Measurements from ENCODE around the gene RNF7.
A peak's percentile ranks its signal among the peaks of the same experiment; 100 is the strongest.
"Not testable (repeated sequence)": the region's sequence is repeated elsewhere in the genome, so short reads cannot be mapped to it uniquely, and the experiment has no call there.

Gene RNF7

GRCh38 chr3:141738022-141738890 is at the start of gene RNF7:
TSS of gene RNF7 (plus strand) at chr3:141738298. CDS start at chr3:141738342, 44 bp downstream.
- peak; percentile 83 to 93 (median 92) for DNase-seq (ENCODE audit: low read depth in 4 of 4, low spot score in 1 of 4)

GRCh38 chr3:141690431-141691072 is 47.5 kb upstream of the RNF7 start:
- no peak for DNase-seq (ENCODE audit: low read depth in 4 of 4, low spot score in 1 of 4)

DNA sequence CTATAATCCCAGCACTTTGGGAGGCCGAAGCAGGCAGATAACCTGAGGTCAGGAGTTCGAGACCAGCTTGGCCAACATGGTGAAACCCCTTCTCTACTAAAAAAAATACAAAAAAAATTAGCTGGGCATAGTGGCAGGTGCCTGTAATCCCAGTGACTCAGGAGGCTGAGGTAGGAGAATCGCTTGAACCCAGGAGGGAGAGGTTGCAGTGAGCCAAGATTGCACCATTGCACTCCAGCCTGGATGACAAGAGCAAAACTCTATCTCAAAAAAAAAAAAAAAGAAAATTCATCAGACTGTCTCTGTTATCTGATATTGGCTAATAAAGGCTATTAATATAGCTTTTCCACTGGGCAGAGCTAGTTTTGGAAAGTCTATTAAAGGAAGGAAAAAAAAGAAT is 46.6 kb upstream of the RNF7 start:
- DNase-seq (ENCODE audit: low read depth in 4 of 4, low spot score in 1 of 4): not testable (repeated sequence)

- not testable (repeated sequence) for DNase-seq (ENCODE audit: low read depth in 4 of 4, low spot score in 1 of 4)
Measured at GRCh38 chr3:141692973-141693372, 45.1 kb upstream of the RNF7 start.

GRCh38 chr3:141699324-141699723 is 38.8 kb upstream of the RNF7 start:
- DNase-seq (ENCODE audit: low read depth in 4 of 4, low spot score in 1 of 4): no peak

DNA sequence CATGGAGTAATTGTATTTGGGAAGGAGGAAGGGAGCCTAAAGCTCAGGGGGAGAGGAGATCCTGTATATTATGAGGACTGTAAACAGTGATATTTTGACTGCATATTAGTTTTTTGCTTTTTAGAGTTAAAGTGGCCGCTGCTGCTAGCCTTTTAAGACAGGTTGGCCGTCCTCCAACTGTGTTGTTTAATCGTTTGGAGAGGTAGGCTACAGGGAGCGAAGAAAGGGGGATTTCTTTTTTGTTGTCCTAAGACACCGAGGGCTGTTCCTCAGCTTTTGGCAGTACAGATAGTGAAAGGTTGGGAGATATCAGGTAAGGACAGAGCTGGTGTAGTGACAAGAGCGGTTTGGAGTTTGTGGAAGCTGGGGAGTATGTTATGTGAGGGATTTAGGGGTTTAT is 38.2 kb upstream of the RNF7 start:
- no peak for DNase-seq (ENCODE audit: low read depth in 4 of 4, low spot score in 1 of 4)

DNA sequence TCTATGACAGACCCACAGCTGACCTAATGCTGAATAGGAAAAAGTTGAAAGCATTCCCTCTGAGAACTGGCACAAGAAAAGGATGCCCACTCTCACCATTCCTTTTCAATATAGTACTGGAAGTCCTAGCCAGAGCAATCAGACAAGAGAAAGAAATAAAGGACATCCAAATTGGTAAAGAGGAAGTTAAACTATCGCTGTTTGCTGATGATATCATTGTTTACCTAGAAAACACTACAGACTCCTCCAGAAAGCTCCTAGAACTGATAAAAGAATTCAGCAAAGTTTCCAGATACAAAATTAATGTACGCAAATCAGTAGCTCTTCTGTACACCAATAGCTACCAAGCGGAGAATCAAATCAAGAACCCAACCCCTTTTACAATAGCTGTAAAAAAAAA is 34.7 kb upstream of the RNF7 start:
- not testable (repeated sequence) for DNase-seq (ENCODE audit: low read depth in 4 of 4, low spot score in 1 of 4)

- DNase-seq (ENCODE audit: low read depth in 4 of 4, low spot score in 1 of 4): no peak
Measured at GRCh38 chr3:141707741-141708203, 30.3 kb upstream of the RNF7 start.

GRCh38 chr3:141708367-141708766 is 29.7 kb upstream of the RNF7 start:
- DNase-seq (ENCODE audit: low read depth in 4 of 4, low spot score in 1 of 4): no peak

- DNase-seq (ENCODE audit: low read depth in 4 of 4, low spot score in 1 of 4): no peak
Measured at GRCh38 chr3:141709126-141709770, 28.9 kb upstream of the RNF7 start.

DNA sequence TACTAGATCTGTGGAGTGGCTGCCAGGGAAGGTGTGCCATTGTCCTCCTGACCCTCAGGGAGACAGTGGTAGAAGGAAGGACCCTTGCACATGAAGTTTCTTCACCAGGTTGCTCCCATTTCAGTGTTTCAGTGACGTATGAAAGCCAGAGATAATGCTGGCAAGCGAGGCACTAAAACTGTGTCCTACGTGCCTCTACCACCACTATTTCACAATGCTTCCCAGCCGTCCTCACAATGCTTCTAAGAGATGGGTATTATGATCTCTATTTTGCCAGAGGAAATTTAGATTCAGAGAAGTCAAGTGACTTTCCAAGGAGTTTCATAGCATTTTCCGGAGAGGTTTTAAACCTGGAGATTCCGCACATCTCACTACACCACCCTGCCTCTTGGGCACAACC is 28.0 kb upstream of the RNF7 start:
- DNase-seq (ENCODE audit: low read depth in 4 of 4, low spot score in 1 of 4): no peak

DNA sequence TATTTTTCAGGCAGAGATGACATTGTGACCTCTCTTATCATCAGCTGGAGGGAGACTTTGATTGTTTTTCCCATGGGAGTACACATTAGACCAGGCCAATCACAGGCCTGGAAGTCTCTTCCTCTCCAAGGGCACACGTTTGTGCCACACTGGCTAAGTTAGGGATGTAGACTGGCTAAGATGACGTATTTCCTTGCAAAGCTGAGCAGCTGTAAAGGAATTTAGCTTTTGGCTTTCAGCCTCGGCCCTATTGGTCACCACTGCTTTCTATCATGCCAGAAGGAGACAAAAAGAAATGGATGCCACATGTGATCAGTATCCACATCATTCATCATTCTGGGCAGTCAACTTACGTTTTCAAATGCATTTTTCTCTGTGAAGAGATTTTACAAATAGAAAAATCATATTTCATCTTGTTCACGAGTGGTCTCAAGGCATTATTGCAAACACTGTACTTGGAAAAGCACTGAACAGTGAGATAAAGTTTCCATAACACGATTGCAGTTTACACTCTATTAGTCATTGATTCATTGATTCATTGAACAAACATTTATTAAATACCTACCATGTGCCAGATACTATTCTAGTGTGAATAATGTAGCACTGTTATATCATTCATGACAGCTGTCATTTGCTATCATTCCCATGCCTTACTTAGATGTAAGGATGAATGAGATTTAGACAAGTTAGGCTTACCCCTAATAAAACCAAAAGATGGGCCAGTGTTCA is 27.0 kb upstream of the RNF7 start:
- no peak for DNase-seq (ENCODE audit: low read depth in 4 of 4, low spot score in 1 of 4)

DNA sequence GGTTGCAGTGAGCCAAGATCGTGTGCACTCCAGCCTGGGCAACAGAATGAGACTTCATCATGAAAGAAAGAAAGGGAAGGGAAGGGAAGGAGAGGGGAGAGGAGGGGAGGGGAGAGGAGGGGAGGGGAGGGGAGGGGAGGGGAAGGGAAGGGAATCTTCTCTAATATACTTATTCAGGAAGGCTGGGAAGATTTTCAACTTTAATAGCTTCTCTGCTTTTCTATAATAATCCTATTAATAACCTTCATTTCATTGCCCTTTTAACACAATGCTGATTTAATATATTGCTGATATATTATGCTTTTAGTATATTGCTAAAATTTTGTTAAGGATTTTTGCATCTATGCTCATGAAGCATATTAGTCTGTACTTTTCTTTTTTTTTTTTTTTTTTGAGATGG is 23.4 kb upstream of the RNF7 start:
- DNase-seq (ENCODE audit: low read depth in 4 of 4, low spot score in 1 of 4): no peak

GRCh38 chr3:141722081-141722480 is 16.0 kb upstream of the RNF7 start:
- DNase-seq (ENCODE audit: low read depth in 4 of 4, low spot score in 1 of 4): no peak

GRCh38 chr3:141722648-141723047 is 15.4 kb upstream of the RNF7 start:
- DNase-seq (ENCODE audit: low read depth in 4 of 4, low spot score in 1 of 4): no peak

GRCh38 chr3:141723255-141723654 is 14.8 kb upstream of the RNF7 start:
- no peak for DNase-seq (ENCODE audit: low read depth in 4 of 4, low spot score in 1 of 4)

GRCh38 chr3:141724186-141724585 is 13.9 kb upstream of the RNF7 start:
- no peak for DNase-seq (ENCODE audit: low read depth in 4 of 4, low spot score in 1 of 4)

GRCh38 chr3:141725036-141725435 is 13.1 kb upstream of the RNF7 start:
- DNase-seq (ENCODE audit: low read depth in 4 of 4, low spot score in 1 of 4): no peak

DNA sequence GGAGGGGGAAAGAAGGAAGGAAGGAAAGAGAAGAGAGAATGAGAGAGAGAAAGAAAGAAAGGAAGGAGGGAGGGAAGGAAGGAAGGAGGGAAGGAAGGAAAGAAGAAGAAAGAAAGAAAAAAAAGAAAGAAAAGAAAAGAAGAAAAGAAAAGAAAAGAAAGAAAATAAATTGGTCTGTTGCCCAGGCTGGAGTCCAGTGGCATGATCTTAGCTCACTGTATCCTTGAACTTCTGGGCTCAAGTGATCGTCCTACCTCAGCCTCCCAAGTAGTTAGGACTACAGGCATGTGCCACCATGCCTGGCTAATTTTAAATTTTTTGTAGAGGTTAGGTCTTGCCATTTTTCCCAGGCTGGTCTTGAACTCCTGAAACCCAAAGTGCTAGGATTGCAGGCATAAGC is 11.6 kb upstream of the RNF7 start:
- no peak for DNase-seq (ENCODE audit: low read depth in 4 of 4, low spot score in 1 of 4)

- no peak for DNase-seq (ENCODE audit: low read depth in 4 of 4, low spot score in 1 of 4)
Measured at GRCh38 chr3:141728355-141728892, 9.7 kb upstream of the RNF7 start.

DNA sequence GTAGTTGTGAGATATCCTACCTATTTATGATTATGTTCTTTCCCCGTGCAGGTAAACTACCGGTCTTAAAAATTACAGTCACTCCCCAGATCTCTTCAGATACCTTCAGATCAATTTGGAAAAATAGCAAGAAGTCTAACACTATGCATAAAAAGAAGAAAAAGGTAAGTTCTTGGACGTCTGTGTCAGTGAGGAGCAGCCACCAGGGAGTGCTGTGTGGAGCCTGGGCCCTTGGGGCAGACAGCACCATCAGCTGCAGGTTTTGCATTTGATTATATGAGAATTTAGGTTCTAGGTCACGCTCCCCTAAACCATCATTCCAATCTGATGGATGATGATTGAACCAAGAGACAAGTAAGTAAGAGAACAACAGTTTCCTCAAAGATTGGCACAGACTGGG is 8.9 kb upstream of the RNF7 start:
- DNase-seq (ENCODE audit: low read depth in 4 of 4, low spot score in 1 of 4): no peak
